ENCODE data around the gene SIGLEC12. TPM values are rescaled to one million over a fixed set of nuclear protein-coding genes. Genes with fewer than 3 reads are reported as not detected.

Gene SIGLEC12
- total RNA-seq, 1 donor from 2014 or later, result 3.7 TPM

GRCh38 chr19:51514866-51515481 is 13.4 kb upstream of the SIGLEC12 start:
- no peaks in the 10 kb centered on the region for H3K36me3 ChIP-seq
- peaks cover 17% of the 10 kb centered on the region for H3K27me3 ChIP-seq
- DNase-seq (no peak), ATAC-seq (peak; percentile 83)
- no peaks in the 10 kb centered on the region for H3K9me3 ChIP-seq
- no peak overlapping the region for H3K4me3 ChIP-seq
- no peaks in the 10 kb centered on the region for H3K4me1 ChIP-seq
- peak; percentile 82 for TF ChIP-seq CTCF (IDR thresholded peaks at IDR 0.05)
- H3K27ac ChIP-seq, result no peak overlapping the region
- intact Hi-C loops (cut with DNase I), result no loop called here

- Histone ChIP-seq H3K27me3 (peaks cover 13% of the 10 kb centered on the region), H3K9me3 (no peaks in the 10 kb centered on the region), H3K4me1 (no peaks in the 10 kb centered on the region), H3K4me3 (no peak overlapping the region), H3K27ac (no peak overlapping the region), H3K36me3 (no peaks in the 10 kb centered on the region)
- intact Hi-C loops (cut with DNase I), result no loop called here
- no peak for TF ChIP-seq CTCF (IDR thresholded peaks at IDR 0.05)
- DNase-seq (no peak), ATAC-seq (no peak)
Measured at GRCh38 chr19:51513968-51514367, 12.4 kb upstream of the SIGLEC12 start.

- TF ChIP-seq CTCF (IDR thresholded peaks at IDR 0.05), result no peak
- H3K27ac ChIP-seq, result no peak overlapping the region
- ATAC-seq, result peak; percentile 33
- peaks cover 13% of the 10 kb centered on the region for H3K27me3 ChIP-seq
- no peaks in the 10 kb centered on the region for H3K9me3 ChIP-seq
- H3K4me3 ChIP-seq, result no peak overlapping the region
- H3K4me1 ChIP-seq, result no peaks in the 10 kb centered on the region
- DNase-seq, result no peak
- intact Hi-C loops (cut with DNase I), result no loop called here
- H3K36me3 ChIP-seq, result no peaks in the 10 kb centered on the region
Measured at GRCh38 chr19:51511353-51511752, 9.8 kb upstream of the SIGLEC12 start.

- H3K36me3 ChIP-seq, result no peaks in the 10 kb centered on the region
- intact Hi-C loops (cut with DNase I), result no loop called here
Measured at GRCh38 chr19:51509823-51510660, 8.4 kb upstream of the SIGLEC12 start.

GRCh38 chr19:51508059-51508733 is 6.6 kb upstream of the SIGLEC12 start:
- H3K4me1 ChIP-seq, result no peaks in the 10 kb centered on the region
- DNase-seq (no peak), ATAC-seq (peak; percentile 15)
- no peak overlapping the region for H3K27ac ChIP-seq
- H3K27me3 ChIP-seq, result peaks cover 13% of the 10 kb centered on the region
- no peak for TF ChIP-seq CTCF (IDR thresholded peaks at IDR 0.05)
- H3K9me3 ChIP-seq, result peaks cover 3% of the 10 kb centered on the region
- no peaks in the 10 kb centered on the region for H3K36me3 ChIP-seq
- no peak overlapping the region for H3K4me3 ChIP-seq
- intact Hi-C loops (cut with DNase I), result no loop called here

More at GRCh38 chr19:51509823-51510660, 8.4 kb upstream of the SIGLEC12 start:
- peak; percentile 24 for ATAC-seq
- TF ChIP-seq CTCF (IDR thresholded peaks at IDR 0.05), result no peak
- DNase-seq, result no peak
- no peaks in the 10 kb centered on the region for H3K9me3 ChIP-seq
- no peaks in the 10 kb centered on the region for H3K4me1 ChIP-seq
- H3K27ac ChIP-seq, result no peak overlapping the region
- H3K27me3 ChIP-seq, result peaks cover 13% of the 10 kb centered on the region
- H3K4me3 ChIP-seq, result no peak overlapping the region
